HG02763 (cell line): ENCODE data around the gene GAB2.
"Not testable (repeated sequence)": the region's sequence is repeated elsewhere in the genome, so short reads cannot be mapped to it uniquely, and the experiment has no call there.

Experiments used
- ATAC-seq: cut with Tn5 transposase; IDR thresholded peaks from one replicate; pipeline ENCODE4 v1.9.1; 2021; ENCODE audit warnings: mild to moderate bottlenecking, moderate library complexity; ENCODE audit not compliant: unreplicated experiment

GAB2 gene

DNA sequence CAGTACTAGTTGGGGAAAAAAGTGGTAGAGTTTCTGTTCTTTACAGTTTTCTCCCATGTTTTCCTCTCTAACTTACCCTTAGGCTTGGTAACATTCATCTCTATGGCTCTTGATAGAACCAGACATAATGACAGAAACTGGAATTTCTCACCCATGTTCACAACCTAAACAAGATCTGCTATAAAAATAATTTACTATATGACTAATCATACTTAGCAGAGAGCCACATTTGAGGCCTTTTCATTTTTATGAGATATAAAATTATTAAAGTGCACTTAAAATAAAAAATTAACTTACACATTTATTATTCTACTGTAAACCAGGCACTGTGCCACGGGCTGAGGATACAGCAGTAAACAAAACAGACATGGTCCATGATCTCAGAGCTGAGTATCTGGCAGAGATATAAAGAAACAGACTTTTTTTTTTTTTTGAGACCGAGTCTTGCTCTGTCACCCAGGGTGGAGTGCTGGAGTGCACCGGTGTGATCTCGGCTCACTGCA is 98.1 kb downstream of the GAB2 start:
- ATAC-seq = no peak

DNA sequence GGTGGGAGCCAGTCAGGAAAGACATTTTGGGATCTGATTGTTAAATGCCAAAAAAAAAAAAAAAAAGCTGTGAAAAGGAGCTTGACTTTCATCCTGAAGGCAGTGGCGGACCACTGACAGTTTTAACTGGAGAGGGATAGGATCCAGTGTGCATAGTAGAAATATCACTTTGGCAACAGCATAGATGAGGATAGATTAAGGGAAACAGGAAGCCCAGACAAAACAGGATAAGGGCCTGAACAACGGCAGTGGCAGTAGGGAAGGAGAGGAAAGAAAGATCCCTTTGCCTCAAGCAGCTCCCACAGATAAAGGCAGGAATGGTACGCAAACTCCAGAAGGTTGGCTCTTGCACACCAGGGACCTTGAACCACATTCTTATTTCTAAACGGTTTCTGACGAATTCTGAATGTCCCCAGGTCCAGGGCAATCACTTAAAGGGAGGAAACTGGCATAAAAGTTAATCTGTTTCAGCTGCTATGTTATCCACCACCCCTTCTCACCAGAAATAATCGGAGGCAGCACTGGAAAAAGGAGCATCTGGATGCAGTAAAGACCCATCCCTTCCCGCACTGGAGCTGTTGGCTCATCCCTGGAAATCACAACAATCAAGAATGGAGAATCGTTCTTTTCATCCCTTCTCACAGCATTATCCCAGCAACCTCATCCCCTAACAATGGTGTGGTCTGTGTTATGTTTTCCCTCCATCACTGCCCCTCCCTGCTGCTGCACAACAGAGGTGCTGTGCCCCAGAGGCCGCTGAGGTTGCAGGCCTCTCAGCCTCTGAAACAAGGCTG is 99.1 kb downstream of the GAB2 start:
- ATAC-seq = no peak

DNA sequence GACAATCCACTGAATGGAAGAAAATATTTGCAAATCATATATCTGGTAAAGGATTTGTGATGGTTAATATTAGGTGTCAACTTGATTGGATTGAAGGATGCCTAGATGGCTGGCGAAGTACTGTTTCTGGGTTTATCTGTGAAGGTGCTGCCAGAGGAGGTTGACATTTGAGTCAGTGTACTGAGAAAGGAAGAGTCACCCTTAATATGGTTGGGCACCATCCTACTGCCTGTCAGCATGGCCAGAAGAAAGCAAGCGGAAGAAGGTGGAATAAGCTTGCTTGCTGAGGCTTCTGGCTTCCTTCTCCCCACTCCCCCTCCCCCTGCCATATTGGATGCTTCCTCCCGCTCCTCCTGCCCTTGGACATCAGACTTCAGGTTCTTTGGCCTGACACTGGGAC is 101.9 kb downstream of the GAB2 start:
- no peak for ATAC-seq

DNA sequence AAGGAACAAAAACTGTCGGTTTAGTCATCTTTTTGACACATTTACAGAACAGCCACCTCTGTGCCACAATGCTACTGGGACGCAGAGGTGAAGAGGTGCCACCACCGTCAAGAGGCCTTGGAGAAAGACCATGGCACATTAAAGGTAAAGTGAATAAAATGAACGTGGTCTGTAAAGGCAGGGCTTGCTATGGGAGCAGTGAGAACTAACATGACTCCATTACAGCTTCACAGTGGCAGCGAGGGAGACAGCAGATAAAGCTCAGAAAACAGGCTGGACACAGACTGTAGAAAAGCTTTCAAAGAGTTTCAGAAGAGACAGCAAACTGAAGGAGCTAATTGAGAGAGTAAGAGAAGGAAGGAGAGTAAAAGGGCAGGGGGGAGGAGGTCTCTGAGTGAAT is 102.9 kb downstream of the GAB2 start:
- no peak for ATAC-seq

DNA sequence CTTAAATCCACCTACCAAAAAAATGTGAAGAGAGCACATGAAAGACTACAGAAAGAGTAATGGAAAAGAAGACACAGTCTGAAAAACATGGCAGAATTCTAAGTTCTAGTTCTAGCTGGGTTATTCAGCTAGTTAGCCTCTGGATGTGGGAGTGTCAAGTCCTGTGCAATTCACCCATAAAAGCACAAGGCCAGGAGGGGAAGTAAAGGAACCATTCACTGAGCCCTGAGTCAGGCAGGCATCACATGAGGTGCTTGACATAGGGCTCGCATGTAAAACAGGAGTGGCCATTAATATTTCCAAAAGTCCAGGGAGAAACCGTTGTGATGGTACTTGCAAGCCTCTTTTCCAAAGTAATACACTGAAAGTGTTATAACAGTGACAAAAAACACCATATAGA is 103.7 kb downstream of the GAB2 start:
- no peak for ATAC-seq

DNA sequence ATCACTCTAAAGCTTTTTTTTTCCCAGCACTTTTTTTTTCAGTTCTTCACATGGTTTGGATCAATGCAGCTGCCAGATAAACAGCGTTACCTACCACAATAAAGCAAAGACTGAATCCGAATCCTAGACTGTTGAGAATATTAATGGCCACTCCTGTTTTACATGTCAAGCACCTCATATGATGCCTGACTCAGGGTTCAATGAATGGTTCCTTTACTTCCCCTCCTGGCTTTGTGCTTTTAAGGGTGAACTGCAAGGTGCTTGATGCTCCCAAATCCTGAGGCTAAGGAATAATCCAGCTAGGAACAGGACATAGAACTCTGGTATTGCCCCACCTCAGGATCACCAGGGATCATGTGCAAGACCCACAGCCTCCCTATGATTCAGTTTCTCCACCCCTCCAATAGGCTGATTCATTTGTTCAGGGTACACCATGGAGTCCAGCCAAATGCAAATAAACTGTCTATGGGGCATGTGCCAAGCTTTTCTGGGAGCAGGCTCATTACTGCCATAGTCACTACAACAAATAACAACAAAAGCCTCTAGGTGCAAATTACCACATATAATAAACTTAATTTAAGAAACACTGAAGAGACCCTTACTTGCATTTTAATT is 104.3 kb downstream of the GAB2 start:
- ATAC-seq = no peak

DNA sequence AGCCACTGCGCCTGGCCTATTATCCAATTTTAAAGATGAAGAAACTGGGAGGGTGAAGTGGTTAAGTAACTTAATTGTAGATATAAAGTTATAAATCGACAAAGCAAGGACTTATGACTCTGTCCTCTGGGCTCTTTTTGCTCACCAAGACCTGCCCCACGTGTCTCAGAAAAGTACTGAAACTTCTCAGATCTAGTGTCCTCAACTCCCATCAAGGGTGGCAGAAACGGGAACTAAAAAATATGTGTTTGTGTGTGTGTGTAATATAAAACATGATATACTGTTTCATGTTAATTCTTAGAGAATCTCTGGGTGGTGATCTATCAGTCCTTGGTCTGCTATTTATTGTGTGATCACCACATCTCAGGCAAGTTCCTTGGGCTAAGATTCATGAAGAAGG is 104.9 kb downstream of the GAB2 start:
- no peak for ATAC-seq

DNA sequence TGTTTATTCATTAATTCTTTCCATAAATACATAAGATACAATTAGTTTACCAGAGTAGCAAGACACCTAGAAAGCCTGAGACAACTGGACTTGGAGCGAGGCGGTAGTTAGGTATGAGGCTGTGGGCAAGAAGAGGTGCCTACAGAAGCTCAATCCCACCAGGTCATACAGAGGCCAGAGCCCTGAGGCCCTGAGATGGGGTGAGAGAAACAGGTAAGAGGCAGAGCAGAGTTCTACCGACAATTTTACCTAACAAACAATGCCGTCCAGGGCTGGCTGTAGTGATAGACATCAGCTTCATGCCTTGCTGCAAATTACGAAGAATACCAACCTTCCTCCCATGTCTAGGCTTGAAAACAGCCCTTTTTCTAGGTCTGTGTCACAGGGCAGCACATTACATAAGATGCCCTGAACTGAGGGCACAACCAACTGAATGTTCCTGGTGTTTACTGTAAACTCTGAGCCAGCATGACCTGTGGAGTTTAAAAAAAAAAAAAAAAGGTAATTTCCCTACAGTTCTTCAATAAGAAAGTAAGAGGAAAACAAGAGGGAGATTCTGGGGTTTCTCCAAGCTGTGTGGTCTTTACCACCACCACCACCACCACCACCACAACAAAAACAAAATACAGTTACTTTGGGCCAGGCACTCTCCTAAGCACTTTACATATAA is 105.8 kb downstream of the GAB2 start:
- ATAC-seq = no peak

DNA sequence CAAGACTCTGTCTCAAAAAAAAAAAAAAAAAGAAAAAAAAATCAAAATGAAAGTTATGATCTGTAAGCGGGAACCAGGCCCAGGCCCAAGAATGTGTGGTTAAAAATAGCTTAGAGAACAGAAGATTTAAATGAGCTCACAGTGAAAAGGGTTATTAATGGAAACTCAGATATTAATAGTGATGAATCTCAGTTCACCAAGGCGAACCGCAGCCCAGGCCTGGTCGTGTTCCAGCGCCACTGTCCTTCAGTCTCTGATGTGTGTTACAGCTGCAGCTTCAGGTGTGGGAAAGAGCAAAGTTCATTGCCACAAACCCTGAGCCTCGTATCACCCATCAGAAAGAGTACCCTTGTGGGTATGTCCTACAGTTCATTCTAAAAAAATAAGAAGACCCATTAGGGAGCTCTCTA is 107.1 kb downstream of the GAB2 start:
- peak; percentile 91 for ATAC-seq

DNA sequence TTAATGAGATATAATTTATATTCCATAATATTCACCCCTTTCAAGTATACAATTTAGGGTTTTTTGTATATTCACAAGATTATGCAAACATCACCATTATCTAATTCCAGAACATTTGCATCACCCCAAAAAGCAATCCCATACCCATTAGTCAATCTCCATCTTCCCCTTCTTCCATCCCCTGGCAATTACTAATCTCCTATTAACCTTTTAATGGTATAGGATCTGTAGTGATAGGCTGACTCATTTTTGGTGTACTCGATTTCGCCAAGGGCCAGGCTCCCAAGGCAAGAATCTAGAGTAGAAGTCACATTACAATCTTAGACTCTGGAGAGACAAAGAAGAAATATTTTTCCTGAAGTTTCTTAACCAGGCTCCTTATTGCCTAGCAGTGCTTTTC is 113.4 kb downstream of the GAB2 start:
- ATAC-seq = no peak

DNA sequence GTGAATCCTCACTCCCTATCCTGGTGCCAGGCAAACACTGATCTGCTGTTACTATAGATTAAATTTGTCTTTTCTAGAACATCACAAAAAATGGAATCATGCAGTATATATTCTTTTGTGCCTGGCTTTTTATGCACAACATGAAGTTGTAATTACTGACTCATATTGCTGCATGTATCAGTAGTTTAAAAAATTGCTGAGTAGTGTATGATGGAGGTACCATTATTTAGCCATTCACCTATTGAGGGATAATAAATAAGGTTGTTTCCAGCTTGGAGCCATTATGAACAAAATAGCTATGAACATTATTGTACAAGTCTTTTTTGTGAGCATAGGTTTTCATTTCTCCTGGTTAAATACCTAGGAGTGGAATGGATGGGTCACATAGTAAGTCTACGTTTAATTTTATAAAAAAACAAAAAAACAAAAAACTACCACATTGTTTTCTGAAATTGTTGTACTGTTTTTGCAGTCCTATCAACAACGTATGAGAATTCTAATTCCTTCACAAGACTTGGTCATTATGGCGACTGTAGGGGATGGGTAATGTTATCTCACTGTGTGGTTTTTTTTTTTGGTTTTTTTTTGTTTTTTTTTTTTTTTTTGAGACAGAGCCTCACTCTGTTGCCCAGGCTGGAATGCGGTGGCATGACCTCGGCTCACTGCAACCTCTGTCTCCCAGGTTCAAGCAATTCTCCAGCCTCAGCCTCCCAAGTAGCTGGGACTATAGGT is 117.3 kb downstream of the GAB2 start:
- no peak for ATAC-seq

DNA sequence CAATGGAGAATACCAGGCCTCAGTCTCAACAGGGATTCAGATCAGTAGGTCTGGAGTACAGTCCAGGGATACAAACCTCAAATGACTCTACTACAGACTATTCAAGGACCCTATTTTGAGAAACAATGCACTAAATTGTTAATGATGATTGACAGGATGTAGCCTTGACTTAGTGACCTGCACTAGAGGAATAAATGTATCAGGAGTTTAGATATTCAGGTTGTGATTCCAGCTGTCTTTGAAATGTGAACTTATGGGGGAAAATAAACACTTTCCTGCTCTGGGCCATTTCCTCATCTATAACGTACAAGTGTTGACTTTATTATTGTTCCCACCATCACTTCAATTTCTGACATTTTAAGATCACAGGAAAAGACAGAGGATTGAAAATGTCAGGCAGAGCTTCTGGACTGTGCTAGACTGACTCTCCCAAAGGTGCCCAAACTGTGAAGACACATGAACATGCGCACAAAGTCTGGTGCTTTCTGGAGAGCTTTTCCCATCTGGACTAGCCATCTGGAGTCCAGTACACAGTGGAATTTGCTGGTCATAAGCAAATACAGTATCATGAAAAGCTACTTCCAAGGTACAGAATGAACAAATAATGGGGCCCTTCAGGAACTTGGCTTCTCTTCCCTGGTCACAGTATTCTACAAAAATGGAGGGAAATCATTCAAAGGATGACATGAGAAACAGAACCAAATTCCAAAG is 118.5 kb downstream of the GAB2 start:
- ATAC-seq = no peak

DNA sequence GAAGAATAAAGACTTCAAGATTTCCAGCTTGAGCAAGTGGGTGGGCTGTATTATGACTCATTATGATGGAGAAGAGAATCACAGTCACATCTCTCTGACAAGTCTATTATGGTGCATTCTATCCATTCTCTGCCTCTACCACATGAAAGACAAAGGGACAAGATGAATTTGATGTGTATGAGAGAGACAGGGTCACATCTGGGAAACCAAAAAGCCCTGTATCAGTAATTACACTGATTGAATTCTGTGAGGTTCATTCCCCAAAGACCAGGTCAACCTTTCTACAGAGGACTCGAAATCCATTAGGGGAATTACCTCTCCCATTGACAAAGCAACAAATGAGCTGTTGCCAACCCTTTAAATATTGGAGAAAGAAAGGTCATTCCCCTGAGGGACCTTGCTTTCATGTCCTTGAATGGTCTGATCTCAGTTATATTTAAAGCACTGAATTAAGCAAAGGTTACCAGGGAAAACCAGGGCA is 119.3 kb downstream of the GAB2 start:
- ATAC-seq = no peak

DNA sequence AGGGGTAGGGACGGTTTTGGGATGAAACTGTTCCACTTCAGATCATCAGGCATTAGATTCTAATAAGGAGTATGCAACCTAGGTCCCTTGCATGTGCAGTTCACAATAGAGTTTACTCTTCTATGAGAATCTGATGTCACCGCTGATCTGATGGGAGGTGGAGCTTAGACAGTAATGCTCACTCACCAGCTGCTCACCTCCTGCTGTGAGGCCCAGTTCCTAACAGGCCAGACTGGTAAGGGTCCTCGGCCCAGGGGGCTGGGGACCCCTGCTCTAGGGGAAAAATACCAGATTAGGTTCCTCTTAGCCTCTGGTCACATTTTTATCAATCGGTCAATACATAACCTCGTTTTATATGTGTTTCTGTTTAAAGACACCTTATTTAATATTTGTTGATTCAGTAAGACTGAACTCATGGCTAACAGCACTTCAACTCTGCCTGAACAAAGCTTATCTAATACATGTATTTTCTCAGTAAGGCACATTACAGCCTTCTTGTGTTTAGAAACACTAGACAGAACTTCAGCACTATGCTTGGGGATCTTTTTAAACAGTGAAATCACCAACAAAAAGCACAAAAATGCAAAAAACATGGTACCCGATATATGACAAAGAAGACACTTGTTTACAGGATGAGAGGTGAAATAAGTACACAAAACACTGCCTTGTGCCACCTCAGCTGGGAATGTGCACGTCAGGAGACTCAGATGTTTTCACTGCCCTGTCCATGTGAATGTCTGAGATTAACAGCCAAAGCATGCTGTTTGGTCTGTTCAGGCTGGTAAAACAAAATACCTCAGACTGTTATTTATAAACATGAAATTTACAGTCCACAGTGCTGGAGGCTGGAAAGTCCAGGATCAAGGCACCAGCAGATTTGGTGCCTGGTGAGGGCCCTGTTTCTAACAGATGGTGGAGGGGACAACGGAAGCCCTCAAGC is 121.4 kb downstream of the GAB2 start:
- no peak for ATAC-seq

DNA sequence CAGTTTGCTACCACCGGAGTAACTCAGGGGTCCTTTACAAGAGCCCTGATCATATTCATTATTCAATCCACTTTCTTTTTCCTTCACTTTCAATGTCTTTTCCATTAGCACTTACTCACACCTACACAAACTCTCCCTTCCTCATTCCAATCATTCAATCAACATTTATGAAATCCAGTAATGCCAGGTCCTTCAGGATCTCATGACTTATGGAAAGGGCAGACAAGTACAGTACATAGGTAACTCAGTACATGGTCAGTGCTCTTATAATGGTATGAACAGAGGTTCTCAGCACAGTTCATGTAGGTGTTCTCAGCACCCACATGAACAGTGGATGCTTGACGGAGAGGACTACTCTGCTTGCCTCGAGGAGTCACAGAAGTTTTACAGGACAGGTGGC is 122.3 kb downstream of the GAB2 start:
- no peak for ATAC-seq

DNA sequence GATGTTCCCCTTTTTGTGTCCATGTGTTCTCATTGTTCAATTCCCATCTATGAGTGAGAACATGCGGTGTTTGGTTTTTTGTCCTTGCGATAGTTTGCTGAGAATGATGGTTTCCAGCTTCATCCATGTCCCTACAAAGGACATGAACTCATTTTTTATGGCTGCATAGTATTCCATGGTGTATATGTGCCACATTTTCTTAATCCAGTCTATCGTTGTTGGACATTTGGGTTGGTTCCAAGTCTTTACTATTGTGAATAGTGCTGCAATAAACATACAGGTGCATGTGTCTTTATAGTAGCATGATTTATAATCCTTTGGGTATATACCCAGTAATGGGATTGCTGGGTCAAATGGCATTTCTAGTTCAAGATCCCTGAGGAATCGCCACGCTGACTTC is 123.5 kb downstream of the GAB2 start:
- not testable (repeated sequence) for ATAC-seq

DNA sequence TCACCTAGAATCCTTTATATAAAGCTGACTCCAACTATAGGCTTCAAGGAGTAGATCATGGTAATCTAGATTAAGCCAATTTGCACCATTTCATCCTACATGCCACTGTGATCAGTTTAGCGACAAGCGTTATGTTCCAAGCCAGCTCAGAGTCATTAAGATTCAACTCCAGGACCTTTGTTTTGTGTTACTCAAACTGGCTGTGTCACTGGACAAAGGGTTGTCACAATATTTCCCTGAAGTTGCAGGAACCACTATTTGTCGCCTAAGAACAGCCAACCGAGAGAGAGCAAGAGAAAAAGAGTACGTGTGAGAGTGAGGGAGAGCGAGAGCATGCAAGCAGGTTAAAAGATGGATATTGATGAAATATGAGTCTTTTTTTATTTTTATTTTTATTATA is 124.1 kb downstream of the GAB2 start:
- no peak for ATAC-seq

DNA sequence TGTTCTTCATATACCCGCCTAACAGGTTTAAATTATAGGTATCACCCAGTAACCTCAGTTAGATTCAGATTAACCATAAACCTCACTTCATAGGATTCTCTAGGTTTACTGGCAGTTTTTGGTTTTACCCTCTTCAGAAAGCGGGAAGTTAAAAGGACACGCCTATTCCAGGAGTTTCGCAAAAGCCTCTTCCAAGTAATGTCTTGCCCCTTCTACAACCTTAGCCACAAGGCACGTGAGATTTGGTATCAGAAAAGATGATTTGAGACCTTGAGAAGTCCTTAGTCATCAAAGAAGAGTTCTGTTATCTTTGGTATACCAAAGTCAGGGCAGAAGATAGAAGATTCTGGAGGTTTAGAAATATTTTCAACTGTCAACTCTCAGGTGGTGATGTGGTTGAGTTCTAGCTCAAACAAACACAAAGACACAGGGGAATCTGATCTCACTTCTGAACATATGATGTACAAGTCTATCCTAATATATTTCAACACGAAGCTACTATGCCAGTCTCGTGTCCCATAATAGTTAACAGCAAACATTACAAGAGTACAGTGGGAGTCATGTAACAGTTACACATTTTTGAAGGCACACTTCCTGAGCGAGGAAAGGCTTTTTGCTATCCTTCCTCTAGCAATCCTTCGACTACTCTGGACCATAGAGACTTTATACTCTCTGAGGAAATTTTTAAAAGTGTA is 125.4 kb downstream of the GAB2 start:
- ATAC-seq = no peak
